Epidermal melanocyte (primary cell): ENCODE measurements around the gene SOX15.
"Not testable (repeated sequence)": the region's sequence is repeated elsewhere in the genome, so short reads cannot be mapped to it uniquely, and the experiment has no call there.

Experiments
- DNase-seq: peaks from one replicate; pipeline ENCODE4 v3.0.0; 2011; ENCODE audit warnings: low spot score; ENCODE audit not compliant: insufficient read length

SOX15 gene

GRCh38 chr17:7589891-7590691 is at the start of gene SOX15:
SOX15 (minus strand) TSS chr17:7590094; CDS start chr17:7589676, 418 bp downstream.
- DNase-seq: no peak

GRCh38 chr17:7636163-7636562 is 46.3 kb upstream of the SOX15 start:
- no peak for DNase-seq

- peak; percentile 82 for DNase-seq
Observed at GRCh38 chr17:7634384-7634783, 44.5 kb upstream of the SOX15 start.

GRCh38 chr17:7633093-7633492 is 43.2 kb upstream of the SOX15 start:
- no peak for DNase-seq

DNA sequence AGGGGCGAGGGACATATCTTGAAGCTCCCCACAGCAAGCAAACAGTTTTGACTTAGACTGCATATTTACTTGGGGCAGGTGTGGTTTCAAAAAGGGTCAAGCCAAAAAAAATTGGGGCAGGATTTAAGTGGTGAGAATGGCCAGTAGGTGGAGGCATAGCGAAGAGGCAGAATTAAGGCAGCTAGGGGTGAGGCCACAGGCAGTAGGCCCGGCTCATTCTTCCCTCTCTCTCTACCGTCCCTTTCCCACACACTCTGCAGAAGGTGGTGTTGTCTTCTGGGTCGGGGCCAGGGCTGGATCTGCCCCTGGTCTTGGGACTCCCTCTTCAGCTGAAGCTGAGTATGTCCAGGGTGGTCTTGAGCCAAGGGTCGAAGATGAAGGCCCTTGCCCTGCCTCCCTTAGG is 42.6 kb upstream of the SOX15 start:
- DNase-seq: peak; percentile 73

DNA sequence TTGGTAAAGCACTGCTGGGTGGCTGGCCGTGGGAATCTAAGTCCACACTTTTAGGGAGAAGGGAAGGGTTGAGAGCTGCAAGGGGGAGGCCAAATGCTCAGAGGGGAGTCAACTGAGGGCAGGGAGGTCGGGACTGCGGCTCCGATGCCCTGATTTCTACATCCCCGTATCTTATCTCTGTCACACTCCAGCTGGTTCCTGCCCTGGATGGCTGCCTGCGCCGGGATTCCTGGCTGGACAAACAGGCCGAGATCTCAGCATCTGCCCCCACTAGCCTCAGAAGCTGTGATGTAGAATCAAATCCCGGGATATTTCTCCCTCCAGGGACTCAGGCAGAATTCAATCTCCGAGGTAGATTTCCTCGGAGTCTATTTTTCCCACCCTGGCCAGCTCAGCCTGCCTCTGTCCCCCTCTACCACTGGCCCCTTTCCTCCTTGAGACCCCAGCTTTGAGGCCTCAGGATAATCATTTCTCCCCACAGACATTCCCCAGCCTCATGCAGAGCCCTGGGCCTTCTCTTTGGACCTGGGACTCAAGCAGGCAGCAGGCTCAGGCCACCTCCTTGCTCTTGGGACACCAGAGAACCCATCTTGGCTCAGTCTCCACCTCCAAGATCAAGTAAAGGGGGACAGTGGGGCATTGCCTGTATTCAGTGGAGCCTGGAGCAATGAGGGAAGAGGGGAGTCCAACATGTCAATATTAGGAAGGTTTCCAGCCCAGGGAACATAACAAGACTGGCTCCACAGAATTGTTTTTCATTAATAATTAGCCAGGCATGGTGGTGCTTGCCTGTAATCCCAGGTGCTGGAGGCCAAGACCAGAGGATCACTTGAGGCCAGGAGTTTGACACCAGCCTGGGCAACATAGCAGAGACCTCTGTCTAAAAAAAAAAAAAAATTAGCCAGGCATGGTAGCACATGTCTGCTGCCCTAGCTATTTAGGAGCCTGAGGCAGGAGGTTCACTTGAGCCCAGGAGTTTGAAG is 41.8 kb upstream of the SOX15 start:
- DNase-seq: no peak

DNA sequence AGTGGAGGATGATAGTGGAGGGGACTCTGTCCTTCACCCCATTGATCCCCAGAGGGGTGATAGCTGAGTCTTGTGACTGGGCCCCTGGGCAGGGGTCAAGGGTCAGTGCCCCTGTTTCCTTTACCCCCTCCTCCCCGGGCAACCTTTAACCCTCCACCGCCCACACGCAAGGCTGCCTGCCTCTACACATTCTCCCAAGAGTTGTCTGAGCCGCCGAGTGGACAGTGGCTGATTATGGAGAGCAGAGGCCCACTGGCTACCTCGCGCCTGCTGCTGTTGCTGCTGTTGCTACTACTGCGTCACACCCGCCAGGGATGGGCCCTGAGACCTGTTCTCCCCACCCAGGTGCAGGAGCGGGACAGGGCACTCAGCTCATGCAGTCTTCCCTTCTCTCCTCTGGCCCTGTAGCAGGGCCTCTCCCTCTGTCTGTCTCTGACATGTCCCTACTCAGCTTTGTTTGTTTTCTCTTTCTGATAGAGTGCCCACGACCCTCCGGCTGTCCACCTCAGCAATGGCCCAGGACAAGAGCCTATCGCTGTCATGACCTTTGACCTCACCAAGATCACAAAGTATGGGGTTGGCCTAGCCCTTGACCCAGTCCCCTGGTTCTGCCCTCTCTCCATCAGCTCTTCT is 40.2 kb upstream of the SOX15 start, which contains the start of gene SHBG:
TSS of gene SHBG (plus strand) at position 197 of the 633 bp plus-strand sequence. CDS start at position 235, 38 bp downstream.
- DNase-seq: no peak

- peak; percentile 98 for DNase-seq
Observed at GRCh38 chr17:7627250-7628121, 37.6 kb upstream of the SOX15 start, which contains the start of gene SAT2. SAT2 (minus strand) TSS chr17:7627821; CDS start chr17:7627635, 186 bp downstream.

DNA sequence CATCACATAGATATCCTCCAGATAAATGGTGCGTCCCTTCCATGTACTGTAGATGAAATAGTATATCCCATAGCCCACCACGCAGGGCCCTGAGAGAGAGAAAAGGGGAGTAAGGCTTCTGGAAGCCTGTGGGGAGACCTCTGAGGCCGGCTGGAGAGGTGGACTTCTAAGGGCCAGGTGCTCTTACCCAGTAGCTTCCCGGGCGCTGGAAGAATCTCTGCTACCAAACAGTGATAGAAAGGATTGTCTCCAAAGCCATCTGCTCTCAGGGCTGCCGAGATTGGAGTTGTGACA is 37.0 kb upstream of the SOX15 start:
- no peak for DNase-seq

GRCh38 chr17:7626307-7626706 is 36.4 kb upstream of the SOX15 start:
- DNase-seq: no peak

DNA sequence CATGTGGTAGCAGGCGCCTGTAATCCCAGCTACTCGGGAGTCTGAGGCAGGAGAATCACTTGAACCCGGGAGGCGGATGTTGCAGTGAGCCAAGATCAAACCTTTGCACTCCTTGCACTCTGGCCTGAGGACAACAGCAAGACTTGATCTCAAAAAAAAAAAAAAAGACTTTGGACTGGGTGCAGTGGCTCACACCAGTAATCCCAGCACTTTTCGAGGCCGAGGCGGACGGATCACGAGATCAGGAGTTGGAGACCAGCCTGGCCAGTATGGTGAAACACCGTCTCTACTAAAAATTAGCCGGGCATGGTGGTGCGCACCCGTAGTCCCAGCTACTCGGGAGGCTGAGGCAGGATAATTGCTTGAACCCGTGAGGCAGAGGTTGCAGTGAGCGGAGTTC is 35.9 kb upstream of the SOX15 start:
- DNase-seq: not testable (repeated sequence)

DNA sequence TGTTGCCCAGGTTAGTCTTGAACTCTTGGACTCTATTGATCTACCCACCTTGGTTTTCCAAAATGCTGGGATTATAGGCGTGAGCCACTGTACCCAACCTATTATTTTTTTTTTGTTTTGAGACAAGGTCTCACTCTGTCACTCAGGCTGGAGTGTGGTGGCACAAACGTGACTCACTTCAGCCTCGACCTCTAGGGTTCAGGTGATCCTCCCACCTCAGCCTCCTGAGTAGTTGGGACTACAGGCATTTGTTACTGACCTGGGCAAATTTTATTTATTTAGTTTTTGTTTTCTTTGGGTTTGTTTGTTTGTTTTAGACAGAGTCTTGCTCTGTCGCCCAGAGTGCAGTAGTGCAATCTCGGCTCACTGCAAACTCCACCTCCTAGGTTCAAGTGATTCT is 33.8 kb upstream of the SOX15 start:
- no peak for DNase-seq

DNA sequence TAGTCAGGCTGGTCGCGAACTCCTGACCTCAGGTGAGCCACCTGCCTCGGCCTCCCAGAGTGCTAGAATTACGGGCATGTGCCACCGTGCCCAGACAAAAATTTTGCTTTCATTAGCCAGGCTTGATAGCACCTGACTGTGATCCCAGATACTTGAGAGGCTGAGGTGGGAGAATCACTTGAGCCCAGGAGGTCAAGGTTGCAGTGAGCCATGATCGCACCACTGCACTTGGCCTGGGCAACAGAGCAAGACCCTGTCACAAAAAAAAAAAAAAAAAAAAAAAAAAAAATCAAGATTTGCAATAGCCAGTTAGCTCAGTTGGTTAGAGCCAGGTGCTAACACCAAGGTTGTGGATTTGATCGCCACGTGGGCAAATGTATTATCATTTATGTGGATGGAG is 30.9 kb upstream of the SOX15 start:
- no peak for DNase-seq

DNA sequence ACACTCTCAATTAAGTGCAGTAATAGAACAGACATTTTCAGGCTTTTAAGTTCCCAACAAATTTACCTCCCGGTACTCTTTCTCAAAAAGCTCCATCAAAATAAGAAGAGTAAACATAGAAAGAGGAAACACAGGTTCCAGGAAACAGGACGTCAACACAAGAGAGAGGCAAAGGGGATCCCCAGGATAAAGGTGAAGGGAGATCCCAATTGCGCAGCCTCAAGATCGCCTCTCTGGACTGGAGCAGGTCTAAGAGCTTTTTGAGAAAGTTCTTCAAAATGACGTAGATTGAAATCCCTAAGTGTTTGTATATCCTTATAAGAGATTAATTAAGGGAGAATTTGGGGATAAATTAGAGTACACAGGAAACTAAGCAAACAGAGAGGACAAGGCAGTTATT is 28.7 kb upstream of the SOX15 start:
- no peak for DNase-seq

GRCh38 chr17:7615265-7615747 is 25.4 kb upstream of the SOX15 start:
- DNase-seq: no peak

GRCh38 chr17:7614425-7615264 is 24.8 kb upstream of the SOX15 start, which contains the start of gene FXR2:
FXR2 (minus strand) TSS chr17:7614897; CDS start chr17:7614532, 365 bp downstream.
- peak; percentile 99 for DNase-seq

DNA sequence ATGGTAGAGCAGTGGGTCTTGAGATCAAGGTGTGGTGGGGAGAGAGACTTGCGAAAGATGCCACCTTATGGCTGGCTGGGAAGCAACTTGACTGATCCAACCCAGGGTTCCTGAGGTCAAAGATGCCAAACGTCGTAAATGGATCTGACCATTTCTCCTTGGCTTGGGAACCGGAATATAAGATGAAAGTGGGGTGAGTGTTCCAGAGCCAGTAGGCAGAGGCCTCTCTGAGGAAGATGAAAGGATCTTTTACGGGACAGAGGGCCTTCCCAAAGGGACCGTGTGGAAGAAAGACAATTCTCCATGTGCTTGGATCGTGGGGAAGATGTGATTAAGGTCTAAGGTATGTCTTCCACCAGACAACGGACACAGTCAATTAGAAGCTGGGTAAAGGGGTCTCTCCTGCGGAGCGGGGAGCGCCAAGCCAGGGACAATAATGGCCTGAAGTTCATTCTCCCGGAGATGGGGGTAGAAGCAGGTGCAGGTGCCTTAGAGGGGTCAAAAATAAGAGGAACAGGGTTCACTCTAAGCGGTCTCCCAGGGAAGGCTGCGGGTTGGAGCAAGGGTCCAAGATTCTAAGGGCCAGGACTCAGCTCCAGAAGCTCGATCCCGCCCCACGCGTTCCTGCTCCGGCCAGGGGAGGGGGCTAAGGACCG is 24.0 kb upstream of the SOX15 start:
- DNase-seq: no peak

DNA sequence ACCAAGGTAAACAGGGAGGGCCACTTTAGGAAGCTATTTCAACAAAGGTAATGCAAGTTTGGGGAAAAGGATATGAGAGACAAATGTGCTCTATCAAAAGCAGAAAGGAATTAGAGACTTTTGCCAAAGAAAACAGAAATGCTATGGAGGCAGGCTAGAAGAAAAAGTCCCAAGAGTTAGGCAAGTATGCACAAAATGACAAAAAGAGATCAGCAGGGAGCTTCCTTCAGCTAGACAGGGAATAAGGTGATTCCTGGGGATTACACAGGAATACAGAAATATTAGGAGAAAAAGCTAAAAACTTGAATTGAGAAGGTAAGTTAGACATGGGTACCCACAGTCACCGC is 22.4 kb upstream of the SOX15 start:
- no peak for DNase-seq

GRCh38 chr17:7611635-7612293 is 21.9 kb upstream of the SOX15 start:
- no peak for DNase-seq
